GM23338 (cell line): ENCODE measurements around the gene DRD4. TPM values are rescaled to one million over a fixed set of nuclear protein-coding genes. Genes with fewer than 3 reads are reported as not detected.

ENCODE experiments used
- ATAC-seq: fragments of 200-7000 bp; cut with Tn5 transposase; 3 replicates; pipeline ENCODE4 v1.9.1; 2020
- DNase-seq: peaks from one replicate; pipeline ENCODE4 v3.0.0-alpha.2; 2015; ENCODE audit warnings: low spot score
- H2AFZ ChIP-seq: fragments of 200-600 bp; sonication (generic); 2 replicates; pipeline ENCODE4 v1.8.0; 2016; ENCODE audit warnings: antibody characterized with exemption, mild to moderate bottlenecking, moderate library complexity
- H3F3A ChIP-seq: fragments of 200-600 bp; sonication (generic); replicated peaks from 2 replicates; pipeline ENCODE4 v1.8.0; 2017; ENCODE audit warnings: antibody characterized with exemption, mixed run types, low read depth
- H3K27ac ChIP-seq: fragments of 200-600 bp; sonication (generic); 2 replicates; pipeline ENCODE4 v1.6.1; 2016; ENCODE audit warnings: low read depth
- H3K27me3 ChIP-seq: fragments of 200-600 bp; sonication (generic); 2 replicates; pipeline ENCODE4 v1.8.0; 2016; ENCODE audit warnings: mild to moderate bottlenecking, mixed run types, moderate library complexity; ENCODE audit not compliant: insufficient read depth
- H3K36me3 ChIP-seq: fragments of 200-600 bp; sonication (generic); 2 replicates; pipeline ENCODE4 v1.8.0; 2016; ENCODE audit warnings: mild to moderate bottlenecking; ENCODE audit not compliant: insufficient read depth
- H3K4me1 ChIP-seq: fragments of 200-600 bp; sonication (generic); 2 replicates; pipeline ENCODE4 v1.8.0; 2016; ENCODE audit warnings: mild to moderate bottlenecking, moderate library complexity; ENCODE audit not compliant: insufficient read depth
- H3K4me2 ChIP-seq: fragments of 200-600 bp; sonication (generic); 2 replicates; pipeline ENCODE4 v1.7.1; 2017; ENCODE audit warnings: mixed run types
- H3K4me3 ChIP-seq: fragments of 200-600 bp; sonication (generic); 2 replicates; pipeline ENCODE4 v1.6.1; 2016; ENCODE audit warnings: mixed run types
- H3K79me2 ChIP-seq: fragments of 200-600 bp; sonication (generic); replicated peaks from 2 replicates; pipeline ENCODE4 v1.8.0; 2017; ENCODE audit warnings: mild to moderate bottlenecking; ENCODE audit not compliant: insufficient read depth
- H3K9me2 ChIP-seq: fragments of 200-600 bp; sonication (generic); 2 replicates; pipeline ENCODE4 v1.8.0; 2017; ENCODE audit not compliant: insufficient read depth
- H4K20me1 ChIP-seq: fragments of 200-600 bp; sonication (generic); replicated peaks from 2 replicates; pipeline ENCODE4 v1.8.0; 2017; ENCODE audit warnings: mild to moderate bottlenecking; ENCODE audit not compliant: insufficient read depth
- H3K27ac Mint-ChIP-seq: 2 replicates; pipeline ENCODE4 v1.8.0; 2020; ENCODE audit warnings: inconsistent platforms, mild to moderate bottlenecking, moderate library complexity, mixed read lengths
- H3K27me3 Mint-ChIP-seq: 3 replicates; pipeline ENCODE4 v1.8.0; 2022; ENCODE audit warnings: low read depth, mild to moderate bottlenecking, moderate library complexity, mixed read lengths, inconsistent platforms; ENCODE audit not compliant: insufficient read depth, poor library complexity
- H3K36me3 Mint-ChIP-seq: 3 replicates; pipeline ENCODE4 v1.8.0; 2021; ENCODE audit warnings: low read depth, mild to moderate bottlenecking, inconsistent platforms, moderate library complexity, mixed read lengths
- H3K4me1 Mint-ChIP-seq: 3 replicates; pipeline ENCODE4 v1.8.0; 2020; ENCODE audit warnings: mild to moderate bottlenecking, inconsistent platforms, mixed read lengths
- H3K4me3 Mint-ChIP-seq: 3 replicates; pipeline ENCODE4 v1.8.0; 2021; ENCODE audit warnings: moderate library complexity, mild to moderate bottlenecking, inconsistent platforms, mixed read lengths
- H3K9me3 Mint-ChIP-seq: 3 replicates; pipeline ENCODE4 v1.8.0; 2020; ENCODE audit warnings: moderate library complexity, mild to moderate bottlenecking, inconsistent platforms, mixed read lengths
- STAT1 ChIP-seq: IDR thresholded peaks from one replicate; pipeline ENCODE4 v1.6.1; 2016; ENCODE audit warnings: antibody characterized with exemption; ENCODE audit not compliant: unreplicated experiment
- ZNF114 ChIP-seq: fragments of 250-450 bp; sonication (Bioruptor Pico); IDR thresholded peaks from 2 replicates; pipeline ENCODE4 v1.5.0; 2020; ENCODE audit warnings: mild to moderate bottlenecking, moderate library complexity
- ZNF462 ChIP-seq: fragments of 250-450 bp; sonication (Bioruptor Pico); IDR thresholded peaks from 2 replicates; pipeline ENCODE4 v1.5.0; 2020; ENCODE audit warnings: mild to moderate bottlenecking, moderate library complexity
- polyA plus RNA-seq: library from polyadenylated mRNA; unstranded; fragments of >200 nt; fragmentation: Nextera tagmentation; extraction: Ambion mirVana; gene quantifications from 2 replicates; pipeline ENCODE4 v1.2.1, GENCODE V29; 2016
- total RNA-seq: library from RNA; depleted of rRNA; stranded (reverse); fragments of >200 nt; shearing (Covaris generic); gene quantifications from 2 replicates; pipeline ENCODE4 v1.2.3, GENCODE V29; 2014
- TF ChIP-seq, protein P1 (sequence below): IDR thresholded peaks from 2 replicates; pipeline ENCODE4 v1.6.1; 2016; ENCODE audit warnings: antibody characterized with exemption

DRD4 gene
- total and polyA plus RNA-seq, 2 experiments from 2014 or later, result 1.0 to 1.8 TPM

GRCh38 chr11:596374-596773 lies 40.7 kb upstream of the DRD4 start:
- no peaks in the 10 kb centered on the region for H3K4me1 ChIP-seq
- H3K36me3 ChIP-seq, result peaks cover 25% of the 10 kb centered on the region
- H3F3A ChIP-seq, result peaks cover 11% of the 10 kb centered on the region; the same call in 1 of the 2 replicates
- peaks cover 5% of the 10 kb centered on the region; the same call in 1 of the 2 replicates for H3K79me2 ChIP-seq
- Mint-ChIP-seq H3K9me3 (no peaks in the 10 kb centered on the region; the same call in 1 of the 3 replicates), H3K27me3 (peaks cover 13% of the 10 kb centered on the region), H3K4me3 (no peak overlapping the region; the same call in 2 of the 3 replicates), H3K4me1 (no peaks in the 10 kb centered on the region), H3K27ac (no peak overlapping the region), H3K36me3 (peaks cover 71% of the 10 kb centered on the region)
- no peak overlapping the region for H3K4me3 ChIP-seq
- peaks cover 24% of the 10 kb centered on the region; the same call in 1 of the 2 replicates for H4K20me1 ChIP-seq
- no peak overlapping the region for H2AFZ ChIP-seq
- H3K27me3 ChIP-seq, result no peaks in the 10 kb centered on the region
- H3K9me2 ChIP-seq, result no peaks in the 10 kb centered on the region
- peak overlapping the region; percentile 55; the same call in 1 of the 2 replicates for H3K27ac ChIP-seq
- ATAC-seq (no peak), DNase-seq (no peak)
- no peak for TF ChIP-seq ZNF114
- TF ChIP-seq ZNF462 (CRISPR knock-in tag), result no peak
- TF ChIP-seq STAT1, result no peak
- TF ChIP-seq, protein P1, sequence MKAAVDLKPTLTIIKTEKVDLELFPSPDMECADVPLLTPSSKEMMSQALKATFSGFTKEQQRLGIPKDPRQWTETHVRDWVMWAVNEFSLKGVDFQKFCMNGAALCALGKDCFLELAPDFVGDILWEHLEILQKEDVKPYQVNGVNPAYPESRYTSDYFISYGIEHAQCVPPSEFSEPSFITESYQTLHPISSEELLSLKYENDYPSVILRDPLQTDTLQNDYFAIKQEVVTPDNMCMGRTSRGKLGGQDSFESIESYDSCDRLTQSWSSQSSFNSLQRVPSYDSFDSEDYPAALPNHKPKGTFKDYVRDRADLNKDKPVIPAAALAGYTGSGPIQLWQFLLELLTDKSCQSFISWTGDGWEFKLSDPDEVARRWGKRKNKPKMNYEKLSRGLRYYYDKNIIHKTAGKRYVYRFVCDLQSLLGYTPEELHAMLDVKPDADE, result no peak
- H3K4me2 ChIP-seq, result no peak overlapping the region
